Measurements from ENCODE around the gene RHBDD2. TPM values are rescaled to one million over a fixed set of nuclear protein-coding genes. Genes with fewer than 3 reads are reported as not detected.

RHBDD2 gene
- total and polyA plus RNA-seq, 9 of the 15 experiments (the other 6 are each of a cell fraction or from before 2014, with no cell fraction given), result 3.3 to 36.7 (median 17.9) TPM

DNA sequence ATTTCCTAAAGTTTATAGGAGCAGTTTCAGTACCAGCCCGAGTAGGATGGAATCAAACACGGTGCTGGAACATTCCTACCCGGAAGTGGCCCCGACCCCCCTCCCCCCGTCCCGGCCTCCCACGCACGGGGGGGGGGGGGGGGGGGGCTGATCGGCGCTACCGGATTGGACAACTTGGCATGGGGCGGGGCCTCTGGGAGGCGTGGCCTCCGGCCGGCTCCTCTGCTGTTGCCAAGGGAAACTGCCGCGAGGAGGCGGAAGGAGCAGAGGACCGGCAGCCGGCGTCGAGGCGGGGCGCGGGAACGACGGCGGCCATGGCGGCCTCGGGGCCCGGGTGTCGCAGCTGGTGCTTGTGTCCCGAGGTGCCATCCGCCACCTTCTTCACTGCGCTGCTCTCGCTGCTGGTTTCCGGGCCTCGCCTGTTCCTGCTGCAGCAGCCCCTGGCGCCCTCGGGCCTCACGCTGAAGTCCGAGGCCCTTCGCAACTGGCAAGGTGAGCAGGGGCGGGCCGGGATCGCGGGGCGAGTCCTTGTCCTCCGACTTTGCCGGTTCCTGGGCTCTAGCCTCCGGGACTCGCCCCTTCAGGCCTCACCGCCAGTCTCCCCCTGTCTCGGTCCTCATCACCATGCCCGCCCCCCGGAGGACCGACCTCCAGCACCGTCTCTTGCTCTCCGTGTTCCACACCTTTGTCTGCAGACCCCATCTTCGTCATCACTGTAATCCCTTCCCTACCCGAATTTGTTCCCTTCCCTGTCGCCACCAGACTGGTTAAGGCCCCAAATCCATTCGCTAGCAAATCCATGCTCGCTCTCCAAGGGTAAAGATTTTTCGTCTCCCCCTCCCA is at the start of gene RHBDD2 (continued):
- no peak for TF ChIP-seq ZNF174 (CRISPR knock-in tag; IDR thresholded peaks at IDR 0.05)
- TF ChIP-seq, protein P1, sequence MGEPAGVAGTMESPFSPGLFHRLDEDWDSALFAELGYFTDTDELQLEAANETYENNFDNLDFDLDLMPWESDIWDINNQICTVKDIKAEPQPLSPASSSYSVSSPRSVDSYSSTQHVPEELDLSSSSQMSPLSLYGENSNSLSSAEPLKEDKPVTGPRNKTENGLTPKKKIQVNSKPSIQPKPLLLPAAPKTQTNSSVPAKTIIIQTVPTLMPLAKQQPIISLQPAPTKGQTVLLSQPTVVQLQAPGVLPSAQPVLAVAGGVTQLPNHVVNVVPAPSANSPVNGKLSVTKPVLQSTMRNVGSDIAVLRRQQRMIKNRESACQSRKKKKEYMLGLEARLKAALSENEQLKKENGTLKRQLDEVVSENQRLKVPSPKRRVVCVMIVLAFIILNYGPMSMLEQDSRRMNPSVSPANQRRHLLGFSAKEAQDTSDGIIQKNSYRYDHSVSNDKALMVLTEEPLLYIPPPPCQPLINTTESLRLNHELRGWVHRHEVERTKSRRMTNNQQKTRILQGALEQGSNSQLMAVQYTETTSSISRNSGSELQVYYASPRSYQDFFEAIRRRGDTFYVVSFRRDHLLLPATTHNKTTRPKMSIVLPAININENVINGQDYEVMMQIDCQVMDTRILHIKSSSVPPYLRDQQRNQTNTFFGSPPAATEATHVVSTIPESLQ (CRISPR knock-in tag; IDR thresholded peaks at IDR 0.05), result peak; percentile 93; the same call in 1 of the 2 replicates
- 0 out of 2 replicates have a peak, but pooled peaks have one; percentile 58 for TF ChIP-seq NR4A1 (CRISPR knock-in tag; IDR thresholded peaks at IDR 0.05)
- 0 out of 2 replicates have a peak, but pooled peaks have one; percentile 14 for TF ChIP-seq NR4A1 (tag; IDR thresholded peaks at IDR 0.05)
- TF ChIP-seq, protein P2, sequence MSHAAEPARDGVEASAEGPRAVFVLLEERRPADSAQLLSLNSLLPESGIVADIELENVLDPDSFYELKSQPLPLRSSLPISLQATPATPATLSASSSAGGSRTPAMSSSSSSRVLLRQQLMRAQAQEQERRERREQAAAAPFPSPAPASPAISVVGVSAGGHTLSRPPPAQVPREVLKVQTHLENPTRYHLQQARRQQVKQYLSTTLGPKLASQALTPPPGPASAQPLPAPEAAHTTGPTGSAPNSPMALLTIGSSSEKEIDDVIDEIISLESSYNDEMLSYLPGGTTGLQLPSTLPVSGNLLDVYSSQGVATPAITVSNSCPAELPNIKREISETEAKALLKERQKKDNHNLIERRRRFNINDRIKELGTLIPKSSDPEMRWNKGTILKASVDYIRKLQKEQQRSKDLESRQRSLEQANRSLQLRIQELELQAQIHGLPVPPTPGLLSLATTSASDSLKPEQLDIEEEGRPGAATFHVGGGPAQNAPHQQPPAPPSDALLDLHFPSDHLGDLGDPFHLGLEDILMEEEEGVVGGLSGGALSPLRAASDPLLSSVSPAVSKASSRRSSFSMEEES (CRISPR knock-in tag; IDR thresholded peaks at IDR 0.05), result no peak
- TF ChIP-seq, protein P3, sequence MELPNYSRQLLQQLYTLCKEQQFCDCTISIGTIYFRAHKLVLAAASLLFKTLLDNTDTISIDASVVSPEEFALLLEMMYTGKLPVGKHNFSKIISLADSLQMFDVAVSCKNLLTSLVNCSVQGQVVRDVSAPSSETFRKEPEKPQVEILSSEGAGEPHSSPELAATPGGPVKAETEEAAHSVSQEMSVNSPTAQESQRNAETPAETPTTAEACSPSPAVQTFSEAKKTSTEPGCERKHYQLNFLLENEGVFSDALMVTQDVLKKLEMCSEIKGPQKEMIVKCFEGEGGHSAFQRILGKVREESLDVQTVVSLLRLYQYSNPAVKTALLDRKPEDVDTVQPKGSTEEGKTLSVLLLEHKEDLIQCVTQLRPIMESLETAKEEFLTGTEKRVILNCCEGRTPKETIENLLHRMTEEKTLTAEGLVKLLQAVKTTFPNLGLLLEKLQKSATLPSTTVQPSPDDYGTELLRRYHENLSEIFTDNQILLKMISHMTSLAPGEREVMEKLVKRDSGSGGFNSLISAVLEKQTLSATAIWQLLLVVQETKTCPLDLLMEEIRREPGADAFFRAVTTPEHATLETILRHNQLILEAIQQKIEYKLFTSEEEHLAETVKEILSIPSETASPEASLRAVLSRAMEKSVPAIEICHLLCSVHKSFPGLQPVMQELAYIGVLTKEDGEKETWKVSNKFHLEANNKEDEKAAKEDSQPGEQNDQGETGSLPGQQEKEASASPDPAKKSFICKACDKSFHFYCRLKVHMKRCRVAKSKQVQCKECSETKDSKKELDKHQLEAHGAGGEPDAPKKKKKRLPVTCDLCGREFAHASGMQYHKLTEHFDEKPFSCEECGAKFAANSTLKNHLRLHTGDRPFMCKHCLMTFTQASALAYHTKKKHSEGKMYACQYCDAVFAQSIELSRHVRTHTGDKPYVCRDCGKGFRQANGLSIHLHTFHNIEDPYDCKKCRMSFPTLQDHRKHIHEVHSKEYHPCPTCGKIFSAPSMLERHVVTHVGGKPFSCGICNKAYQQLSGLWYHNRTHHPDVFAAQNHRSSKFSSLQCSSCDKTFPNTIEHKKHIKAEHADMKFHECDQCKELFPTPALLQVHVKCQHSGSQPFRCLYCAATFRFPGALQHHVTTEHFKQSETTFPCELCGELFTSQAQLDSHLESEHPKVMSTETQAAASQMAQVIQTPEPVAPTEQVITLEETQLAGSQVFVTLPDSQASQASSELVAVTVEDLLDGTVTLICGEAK (IDR thresholded peaks at IDR 0.05), result 0 out of 2 replicates have a peak, but pooled peaks have one; percentile 54
- TF ChIP-seq, protein P3 (CRISPR knock-in tag; IDR thresholded peaks at IDR 0.05), result no peak
- peak; percentile 37 for TF ChIP-seq TBP (optimal IDR thresholded peaks at IDR 0.05; ENCODE audit: low read depth, low read length)
- peak; percentile 40 for TF ChIP-seq PRPF4 (IDR thresholded peaks at IDR 0.05; ENCODE audit: insufficient read depth, low read depth, low read length, poor library complexity, severe bottlenecking)
- TF ChIP-seq ZC3H11A (IDR thresholded peaks at IDR 0.05; ENCODE audit: low read depth, low read length), result no peak
- no peak for TF ChIP-seq SMARCA4 (IDR thresholded peaks at IDR 0.05)
- no peak for TF ChIP-seq DMBX1 (CRISPR knock-in tag; IDR thresholded peaks at IDR 0.05; ENCODE audit: borderline replicate concordance)
- TF ChIP-seq SREBF1 (IDR thresholded peaks at IDR 0.05; ENCODE audit: borderline replicate concordance, low read depth, low read length), result no peak

Data from K562 (cell line).